NCI-H345 (cell line): Measurements from ENCODE around the gene CORO1C.
"Not testable (repeated sequence)": the region's sequence is repeated elsewhere in the genome, so short reads cannot be mapped to it uniquely, and the experiment has no call there.

Experiments
- DNase-seq: peaks from one replicate; lab custom pipeline; 2025; lab: John Stamatoyannopoulos, UW

CORO1C gene

DNA sequence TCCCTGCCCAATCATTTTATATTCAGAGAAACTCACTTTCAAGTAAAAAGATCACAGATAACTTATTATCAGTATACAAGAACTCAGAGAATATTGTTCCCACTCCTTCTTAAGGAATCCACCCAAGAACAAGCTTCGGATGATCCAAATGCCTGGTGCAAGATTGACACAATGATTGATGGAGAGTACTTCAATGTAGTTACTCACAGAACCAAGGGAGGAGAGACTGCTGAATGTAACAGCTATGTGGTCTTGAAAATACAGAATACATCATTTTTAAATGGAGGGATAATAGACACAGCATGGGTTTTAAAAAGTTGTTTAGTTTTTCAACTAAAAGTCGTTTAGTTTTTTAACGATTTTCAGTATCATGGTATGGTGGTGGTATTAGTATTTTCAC, 59.3 kb downstream of the CORO1C start:
- no peak for DNase-seq

DNA sequence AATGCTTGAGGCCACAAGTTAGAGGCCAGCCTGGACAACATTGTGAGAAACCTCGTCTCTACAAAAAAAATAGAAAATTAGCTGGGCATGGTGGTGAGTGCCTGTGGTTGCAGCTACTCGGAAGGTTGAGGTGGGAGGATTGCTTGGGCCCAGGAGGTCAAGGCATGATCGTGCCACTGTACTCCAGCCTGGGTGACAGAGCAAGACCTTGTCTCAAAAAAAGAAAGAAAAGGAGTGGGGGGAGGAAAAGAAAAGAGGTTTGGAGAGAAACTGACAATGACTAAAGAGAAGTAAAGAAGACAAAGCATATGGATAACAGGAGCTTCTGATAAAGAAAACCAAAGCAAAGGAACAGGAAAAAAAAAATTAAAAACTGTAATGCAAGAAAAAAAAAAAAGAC, 60.2 kb downstream of the CORO1C start:
- DNase-seq, result no peak

DNA sequence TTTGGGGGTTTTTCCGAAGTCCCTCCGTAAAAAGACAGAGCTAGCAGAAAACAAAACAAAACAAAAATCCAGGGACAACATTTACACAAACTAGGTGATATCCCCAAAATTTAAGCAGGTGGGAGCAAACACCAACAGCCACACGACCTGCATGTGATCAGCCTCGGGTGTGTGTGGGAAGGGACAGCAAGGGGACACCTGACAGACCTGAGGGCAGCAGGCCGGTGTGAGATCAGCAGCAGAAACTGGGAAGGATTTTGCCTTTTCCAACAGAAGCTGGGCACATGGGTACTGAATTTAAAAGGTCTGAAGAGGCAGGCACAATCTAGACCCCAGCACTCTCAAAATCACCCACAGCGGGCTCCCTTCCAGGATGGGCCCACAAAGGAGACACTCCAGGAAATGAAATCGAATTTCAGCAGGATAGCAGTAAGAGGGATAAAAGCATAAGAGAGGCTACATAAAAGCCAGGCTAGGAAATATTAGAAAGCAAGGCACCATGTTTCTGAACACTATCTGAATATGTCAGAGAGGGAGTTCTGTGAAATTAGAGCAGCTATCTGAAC, 61.2 kb downstream of the CORO1C start:
- no peak for DNase-seq

DNA sequence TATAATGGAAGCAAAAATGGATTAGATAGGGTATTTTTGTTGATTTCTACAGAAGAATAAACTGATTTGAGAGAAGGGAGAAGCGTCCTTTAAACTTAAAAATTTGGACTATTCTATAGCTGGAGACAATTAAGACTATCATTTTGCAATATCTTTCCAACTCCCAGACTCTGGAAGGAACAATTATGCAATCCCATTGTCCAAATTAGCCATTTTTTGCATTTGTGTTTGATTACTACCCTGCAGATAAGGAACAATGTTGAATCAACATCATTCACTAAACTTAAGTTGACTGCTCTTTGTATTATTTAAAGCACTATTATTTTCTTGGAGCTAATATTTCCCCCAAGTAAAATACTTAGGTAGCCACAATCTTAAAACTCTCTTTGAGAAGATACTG, 62.8 kb downstream of the CORO1C start:
- no peak for DNase-seq

DNA sequence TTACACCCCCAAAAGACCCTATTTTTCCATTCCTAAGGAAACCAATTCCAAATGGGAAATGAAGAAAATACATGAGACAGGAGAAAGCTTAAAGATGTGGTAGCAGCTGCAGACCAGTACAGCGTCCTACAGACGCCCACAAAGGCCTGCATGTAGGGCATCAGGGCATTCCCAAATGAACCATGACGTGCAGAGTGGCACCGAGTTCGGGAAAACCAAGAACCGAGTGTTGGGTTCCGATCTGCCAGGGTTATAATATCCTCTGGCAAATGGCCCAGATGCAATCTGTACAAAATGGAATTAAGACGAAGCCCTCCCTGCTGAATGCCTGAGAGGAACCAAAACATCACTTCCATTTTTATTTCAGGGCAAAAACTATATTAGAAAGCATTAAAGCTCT, 63.3 kb downstream of the CORO1C start:
- DNase-seq, result no peak

DNA sequence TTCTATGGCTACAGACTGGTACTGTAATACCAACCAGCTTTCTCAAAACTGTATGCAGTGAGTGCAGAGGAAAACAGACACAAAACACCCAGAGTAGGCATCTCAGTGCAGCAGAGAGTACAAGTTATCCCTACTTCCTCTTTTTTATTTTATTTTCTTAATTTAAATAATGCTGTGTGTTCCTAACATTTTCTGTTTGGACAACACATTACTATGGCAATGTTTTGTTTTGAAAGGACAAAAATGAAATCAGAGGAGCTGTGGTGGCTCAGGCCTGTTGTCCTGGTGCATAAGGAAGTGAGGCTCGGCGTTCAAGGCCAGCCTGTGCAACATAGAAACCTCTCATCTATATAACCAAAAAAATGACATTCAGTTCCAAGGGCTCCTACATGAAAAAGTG, 64.0 kb downstream of the CORO1C start:
- no peak for DNase-seq

DNA sequence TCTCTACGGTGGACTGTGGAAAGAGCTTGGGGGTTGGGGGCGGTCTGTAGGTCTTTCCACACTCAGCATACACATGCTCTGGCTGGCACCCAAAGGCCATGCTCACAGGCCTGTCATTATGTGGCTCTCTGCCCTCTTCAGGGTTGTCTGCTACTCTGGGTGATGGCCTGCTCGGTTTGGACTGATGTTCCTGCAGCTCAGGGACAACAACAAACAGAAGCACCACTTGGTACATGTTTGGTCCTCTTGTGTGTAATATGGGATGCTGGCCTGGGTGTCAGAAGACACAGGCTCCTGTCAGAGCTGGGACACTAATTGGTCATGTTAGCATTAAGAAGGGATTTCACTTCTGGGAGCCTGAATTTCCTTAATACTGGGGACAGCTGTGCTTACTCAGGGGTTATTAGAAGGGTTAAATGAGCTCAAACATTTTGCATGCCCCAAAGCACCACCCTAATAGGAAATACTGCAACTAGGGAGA, 64.9 kb downstream of the CORO1C start:
- DNase-seq, result no peak

DNA sequence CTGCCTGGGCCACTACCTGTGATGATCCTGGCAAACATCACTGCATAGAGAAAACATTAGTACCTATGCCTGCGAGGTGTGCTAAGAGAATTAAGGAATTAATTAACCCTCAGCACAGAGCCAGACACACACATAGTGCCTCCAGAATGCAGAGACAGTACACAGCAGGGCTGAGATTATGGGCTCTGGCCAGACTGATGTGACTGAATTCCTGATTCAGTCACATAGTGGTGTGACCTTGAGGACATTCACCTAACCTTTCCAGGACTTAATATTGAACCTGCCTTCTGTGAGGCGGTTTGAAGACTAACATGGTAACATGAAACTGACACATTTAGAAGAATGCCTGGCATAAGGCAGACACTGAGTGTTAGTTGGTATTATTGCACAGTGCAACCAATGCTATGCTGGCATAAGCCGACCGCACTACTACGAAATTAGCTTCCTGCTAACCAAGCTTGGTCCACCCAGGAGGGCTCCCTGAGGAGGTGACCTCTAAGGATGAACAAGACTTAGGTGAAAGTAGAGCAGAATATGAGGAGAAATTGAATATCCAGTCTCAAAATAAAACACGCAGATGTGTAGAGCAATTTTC, 65.6 kb downstream of the CORO1C start:
- no peak for DNase-seq

DNA sequence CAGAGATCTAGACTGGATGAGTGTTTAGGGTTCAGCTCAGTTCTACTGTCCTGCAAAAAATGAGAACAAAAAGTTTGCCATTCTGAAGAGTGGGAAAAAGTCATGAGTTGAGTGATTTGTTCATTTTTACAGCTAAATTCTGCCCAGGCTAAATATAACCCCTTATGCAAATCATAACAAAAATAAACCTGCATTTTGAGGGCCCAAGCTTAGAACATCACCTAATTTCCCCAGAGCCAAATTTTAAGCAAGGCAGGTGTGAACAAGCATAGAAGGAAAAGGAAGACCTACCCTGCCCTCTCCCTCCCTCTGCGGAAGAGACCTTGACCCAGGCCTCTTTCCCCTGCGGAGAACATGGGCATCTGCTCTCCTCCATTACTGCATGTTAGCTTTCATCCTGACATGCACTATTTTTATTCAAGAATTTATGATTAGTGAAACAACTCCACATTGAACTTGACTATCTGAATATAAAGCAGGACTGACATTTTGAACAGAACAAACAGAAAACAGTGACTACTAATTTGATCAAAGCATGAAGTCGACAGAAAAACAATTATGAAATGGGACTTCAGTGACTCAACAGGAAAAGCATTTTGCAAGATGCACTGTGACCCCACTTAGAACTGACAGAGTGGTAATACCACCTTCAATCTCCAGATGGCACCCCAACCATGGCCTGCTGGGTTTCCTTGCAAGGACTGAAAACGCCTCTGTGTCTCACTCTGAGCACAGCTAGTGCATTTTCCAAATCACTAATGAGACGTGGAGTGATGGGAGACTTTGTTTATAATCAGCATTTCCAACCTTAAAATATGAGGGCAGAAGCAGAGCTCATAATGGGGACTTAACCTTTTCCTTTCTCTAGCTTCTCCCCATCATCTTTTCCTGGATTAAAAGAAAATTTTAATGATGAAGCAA, 66.7 kb downstream of the CORO1C start:
- peak; percentile 77 for DNase-seq

DNA sequence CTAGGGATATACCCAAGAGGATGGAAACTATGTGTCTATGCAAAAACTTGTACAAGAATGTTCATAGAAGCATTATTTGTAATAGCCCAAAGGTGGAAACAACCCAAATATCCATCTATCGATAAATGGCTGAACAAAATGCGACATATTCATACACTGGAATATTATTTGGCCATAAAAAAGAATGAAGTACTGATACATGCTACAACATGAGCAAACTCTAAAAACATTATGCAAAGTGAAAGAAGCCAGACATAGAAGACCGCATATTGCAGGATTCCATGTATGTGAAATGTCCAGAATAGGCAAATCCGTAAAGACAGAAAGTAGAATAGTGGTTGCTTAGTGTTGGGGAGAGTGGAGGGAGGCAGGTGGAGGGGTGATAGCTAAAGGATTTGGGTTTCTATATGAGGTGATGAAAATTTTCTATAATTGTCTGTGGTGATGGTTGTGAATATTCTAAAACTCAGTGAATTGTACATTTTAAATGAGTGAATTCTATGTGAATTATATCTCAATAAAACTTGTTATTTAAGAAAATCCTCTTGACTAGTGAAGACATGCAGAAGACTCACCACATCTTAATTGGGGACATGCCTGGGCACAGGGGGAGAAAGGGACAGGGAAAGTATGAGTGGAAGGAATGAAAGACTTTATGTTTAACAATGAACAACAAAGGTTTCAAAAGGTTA, 67.8 kb downstream of the CORO1C start:
- no peak for DNase-seq

DNA sequence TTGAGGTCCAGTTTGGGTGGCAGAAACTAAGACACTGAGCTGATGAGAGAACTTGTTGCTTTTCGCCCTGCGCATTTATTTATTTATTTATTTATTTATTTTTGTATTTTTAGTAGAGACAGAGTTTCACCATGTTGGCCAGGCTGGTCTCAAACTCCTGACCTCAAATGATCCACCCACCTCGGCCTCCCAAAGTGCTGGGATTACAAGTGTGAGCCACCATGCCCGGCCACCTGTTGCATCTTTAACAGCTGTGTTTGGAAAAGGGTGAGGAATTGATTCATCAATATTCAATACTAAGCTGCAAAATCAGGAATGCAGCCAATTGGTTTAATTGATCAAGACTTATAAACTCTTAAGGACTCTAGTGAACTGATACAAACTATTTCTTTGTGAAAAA, 73.2 kb downstream of the CORO1C start:
- DNase-seq, result not testable (repeated sequence)

DNA sequence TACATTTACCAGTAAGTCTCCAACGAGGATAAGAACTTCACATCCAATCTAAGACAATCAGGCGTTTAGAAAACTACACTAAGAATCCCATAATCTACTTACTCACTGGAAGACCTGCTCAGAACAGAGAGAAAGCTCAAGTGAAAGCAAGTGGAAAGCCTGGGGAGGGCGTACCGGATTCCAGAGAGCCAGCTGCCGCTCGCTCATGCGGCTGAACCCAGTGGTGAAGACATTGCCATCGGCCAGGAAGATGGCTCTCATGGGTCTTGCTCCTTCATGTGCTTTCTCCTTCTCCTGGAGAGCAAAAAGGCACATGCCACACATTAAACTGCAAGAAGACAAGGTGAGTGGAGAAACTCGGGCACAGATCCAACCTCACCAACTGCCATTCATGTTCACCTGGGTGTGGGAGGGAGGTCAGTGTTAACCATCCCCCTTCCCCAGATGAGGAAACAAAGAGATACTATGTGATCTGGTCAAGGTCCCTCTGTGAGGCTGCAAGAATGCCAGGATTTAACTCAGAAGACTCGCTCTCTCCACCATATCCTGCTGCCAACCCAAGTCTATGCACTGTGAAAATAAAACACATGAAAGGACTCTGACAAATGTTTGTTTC, 74.1 kb downstream of the CORO1C start:
- DNase-seq, result no peak

DNA sequence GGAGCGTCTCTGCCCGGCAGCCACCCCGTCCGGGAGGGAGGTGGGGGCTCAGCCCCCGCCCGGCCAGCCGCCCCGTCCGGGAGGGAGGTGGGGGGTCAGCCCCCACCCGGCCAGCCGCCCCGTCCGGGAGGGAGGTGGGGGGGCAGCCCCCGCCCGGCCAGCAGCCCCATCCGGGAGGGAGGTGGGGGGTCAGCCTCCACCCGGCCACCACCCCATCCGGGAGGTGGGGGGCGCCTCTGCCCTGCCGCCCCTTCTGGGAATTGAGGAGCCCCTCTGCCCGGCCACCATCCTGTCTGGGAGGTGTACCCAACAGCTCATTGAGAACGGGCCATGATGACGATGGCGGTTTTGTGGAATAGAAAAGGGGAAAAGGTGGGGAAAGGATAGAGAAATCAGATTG, 75.1 kb downstream of the CORO1C start:
- not testable (repeated sequence) for DNase-seq

DNA sequence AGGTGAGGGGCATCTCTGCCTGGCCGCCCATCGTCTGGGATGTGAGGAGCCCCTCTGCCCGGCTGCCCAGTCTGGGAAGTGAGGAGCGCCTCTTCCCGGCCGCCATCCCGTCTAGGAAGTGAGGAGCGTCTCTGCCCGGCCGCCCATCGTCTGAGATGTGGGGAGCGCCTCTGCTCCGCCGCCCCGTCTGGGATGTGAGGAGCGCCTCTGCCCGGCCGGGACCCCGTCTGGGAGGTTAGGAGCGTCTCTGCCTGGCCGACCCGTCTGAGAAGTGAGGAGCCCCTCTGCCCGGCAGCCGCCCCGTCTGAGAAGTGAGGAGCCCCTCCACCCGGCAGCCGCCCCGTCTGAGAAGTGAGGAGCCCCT, 75.5 kb downstream of the CORO1C start:
- DNase-seq, result not testable (repeated sequence)

DNA sequence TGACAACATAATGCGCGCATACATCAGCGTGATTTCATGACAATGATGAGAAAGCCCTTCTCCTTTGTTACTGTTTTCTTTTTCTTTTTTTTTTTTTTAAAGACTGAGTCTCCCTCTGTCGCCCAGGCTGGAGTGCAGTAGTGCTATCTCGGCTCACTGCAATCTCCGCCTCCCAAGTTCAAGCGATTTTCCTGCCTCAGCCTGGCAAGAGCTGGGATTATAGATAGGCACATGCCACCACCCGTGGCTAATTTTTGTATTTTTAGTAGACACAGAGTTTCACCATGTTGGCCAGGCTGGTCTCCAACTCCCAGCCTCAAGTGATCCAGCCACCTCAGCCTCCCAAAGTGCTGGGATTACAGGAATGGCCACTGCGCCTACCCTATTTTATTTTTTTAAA, 76.7 kb downstream of the CORO1C start:
- not testable (repeated sequence) for DNase-seq

DNA sequence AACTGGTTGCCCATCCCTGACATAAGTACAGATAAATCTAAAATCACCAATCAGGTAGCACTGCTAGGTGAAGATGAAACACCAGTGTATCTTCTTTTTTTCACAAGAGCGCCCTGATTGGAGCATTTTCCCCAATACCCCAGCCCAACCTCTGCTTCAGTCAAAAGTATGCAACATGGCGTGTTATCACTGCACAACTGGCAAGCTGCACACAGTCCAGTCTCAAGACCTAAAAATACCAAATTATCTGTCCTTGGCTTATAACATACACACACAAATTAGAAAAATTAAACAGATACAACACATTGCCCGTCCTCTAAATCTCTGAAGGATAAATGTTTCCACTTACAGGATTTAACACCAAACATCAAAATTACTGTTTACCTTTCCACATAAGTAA, 77.4 kb downstream of the CORO1C start:
- no peak for DNase-seq

DNA sequence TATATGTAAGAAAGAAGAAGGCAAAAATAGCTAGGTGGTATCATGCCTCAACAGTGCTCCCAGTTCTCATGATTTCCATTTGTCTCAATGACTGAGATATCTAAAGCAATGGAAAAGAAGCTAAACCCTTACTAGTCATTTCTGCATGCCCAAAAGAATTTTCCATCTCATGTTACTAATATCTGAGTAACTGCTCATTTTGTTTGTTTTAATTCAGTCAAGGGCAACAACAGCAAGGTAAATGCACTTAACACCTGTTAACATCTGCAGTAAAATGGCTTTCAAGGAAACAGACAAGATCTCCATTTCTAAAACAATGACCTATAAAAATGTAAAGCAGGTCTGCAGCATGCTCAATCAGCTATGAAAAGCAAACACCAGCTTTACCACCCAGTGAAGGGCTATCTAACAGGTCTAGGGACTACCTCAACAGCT, 78.2 kb downstream of the CORO1C start:
- no peak for DNase-seq

DNA sequence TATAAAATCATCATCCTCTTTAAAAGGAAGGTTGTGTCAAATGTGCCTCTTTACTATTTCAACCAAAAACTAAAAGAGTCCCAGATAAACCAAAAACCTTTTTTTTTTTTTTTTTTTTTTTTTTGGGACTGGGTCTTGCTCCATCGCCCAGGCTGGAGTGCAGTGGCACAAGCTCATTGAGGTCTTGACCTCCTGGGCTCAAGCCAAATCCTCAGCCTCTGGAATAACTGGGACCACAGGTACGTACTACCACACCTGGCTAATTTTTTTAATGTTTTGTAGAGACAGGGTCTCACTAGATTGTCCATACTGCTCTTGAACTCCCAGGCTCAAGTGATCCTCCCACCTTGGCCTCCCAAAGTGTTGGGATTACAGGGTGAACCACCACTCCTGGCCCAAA, 81.2 kb downstream of the CORO1C start:
- no peak for DNase-seq

DNA sequence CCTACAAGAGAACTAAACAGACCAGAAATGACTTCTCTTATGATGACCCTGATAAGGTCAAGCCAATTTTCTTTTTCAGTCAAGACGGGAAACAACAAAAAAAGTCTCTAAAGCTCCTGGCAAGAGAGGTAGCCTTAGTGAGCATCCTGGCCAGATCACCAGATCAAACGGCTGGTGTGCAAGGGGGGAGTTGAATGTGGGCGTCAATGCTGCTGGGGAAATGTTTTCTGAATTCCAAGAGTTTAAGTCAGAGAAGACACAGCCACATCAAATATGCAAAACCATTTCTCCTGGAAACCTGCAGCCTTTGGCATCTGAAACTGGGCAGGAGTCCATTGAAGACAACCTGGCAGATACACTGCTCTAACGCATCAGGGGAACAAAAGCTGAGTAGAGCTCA, 81.6 kb downstream of the CORO1C start:
- no peak for DNase-seq

DNA sequence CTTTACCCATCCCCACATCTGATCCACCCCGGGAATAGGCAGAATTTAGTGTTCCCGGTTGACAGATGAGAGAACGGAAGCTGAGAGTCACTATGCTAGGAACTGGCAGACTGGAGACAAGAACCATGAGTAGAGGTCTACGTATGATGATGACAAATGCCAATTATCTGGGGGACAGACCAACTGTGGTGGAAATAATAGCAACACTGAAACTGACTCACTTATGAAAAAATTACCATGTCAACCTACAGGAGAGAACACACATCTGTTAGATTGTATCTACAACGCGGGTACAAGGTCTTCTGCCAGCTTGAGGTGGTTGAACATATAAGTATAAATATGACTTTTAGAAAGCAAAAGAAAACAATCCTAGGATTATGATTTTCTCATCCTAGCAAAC, 82.2 kb downstream of the CORO1C start:
- no peak for DNase-seq

DNA sequence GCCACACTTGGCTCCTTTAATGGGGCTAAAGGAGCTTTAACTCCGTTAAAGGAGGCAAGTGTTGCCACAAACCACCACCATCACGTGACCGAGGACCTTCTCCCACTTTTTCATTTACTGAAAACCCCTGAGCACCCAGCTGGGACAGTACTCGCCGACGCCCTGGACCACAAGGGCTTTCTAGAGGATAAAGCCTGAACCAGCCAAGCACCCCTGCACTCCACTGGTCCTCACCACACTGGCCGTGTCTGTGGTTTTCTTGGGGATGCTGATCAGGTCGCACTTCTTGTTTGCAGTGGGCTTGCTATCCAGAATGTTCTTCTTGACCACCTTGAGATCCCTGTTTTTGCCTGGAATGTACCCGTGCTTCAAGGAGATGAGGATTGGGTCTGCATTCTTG, 82.9 kb downstream of the CORO1C start:
- DNase-seq, result no peak
